Measurements from ENCODE around the gene WDR73. TPM values are rescaled to one million over a fixed set of nuclear protein-coding genes. Genes with fewer than 3 reads are reported as not detected.

Gene WDR73
- total and polyA plus RNA-seq, 2 of the 4 experiments (the other 2 are of a cell fraction), result 21.5 to 25.5 TPM

- H3K4me2 ChIP-seq (ENCODE audit: low read depth, low read length), result peak overlapping the region; percentile 87
- dilution Hi-C loops (cut with HindIII; ENCODE audit: low sequenced_read_pairs, unreplicated experiment), result no loop called here
- in situ Hi-C loops (cut with MboI; ENCODE audit: low sequenced_read_pairs), result no loop called here
- CTCF ChIA-PET, result interaction anchor here (1.3 kb wide), 1 partner anchor 225 kb away, joined by 6 read pairs; no protein-coding TSS in a partner anchor
- peak overlapping the region; percentile 85 for H2BK5ac ChIP-seq (ENCODE audit: low read depth, low read length, poor library complexity, severe bottlenecking)
- no peaks in the 10 kb centered on the region for H3K9me3 ChIP-seq (ENCODE audit: control insufficient read depth, insufficient read depth, low read length)
- H2BK20ac ChIP-seq (ENCODE audit: low read depth, low read length), result no peak overlapping the region; the same call in 1 of the 2 replicates
- peaks cover 11% of the 10 kb centered on the region for H3K4me1 ChIP-seq (ENCODE audit: control insufficient read depth, insufficient read depth, low read length)
- peak overlapping the region; percentile 95 for H3K9ac ChIP-seq (ENCODE audit: low read depth, low read length)
- peak overlapping the region; percentile 80 for H3K56ac ChIP-seq (ENCODE audit: extremely low read depth, insufficient read depth, low read length)
- H4K20me1 ChIP-seq (ENCODE audit: insufficient read depth, low read length), result no peaks in the 10 kb centered on the region
- H3K23ac ChIP-seq (ENCODE audit: low read depth, low read length), result peak overlapping the region; percentile 86
- H2AK5ac ChIP-seq (ENCODE audit: low read depth, low read length), result peak overlapping the region; percentile 91
- H3K79me1 ChIP-seq (ENCODE audit: low read depth in 1 of 2, low read length in 2 of 2), result peaks cover 20 to 58% of the 10 kb centered on the region in 2 experiments
- H3K4me3 ChIP-seq (ENCODE audit: insufficient read depth, low read depth, low read length), result peak overlapping the region; percentile 83
- H3K27me3 ChIP-seq (ENCODE audit: control insufficient read depth, insufficient read depth, low read length), result no peaks in the 10 kb centered on the region
- peak overlapping the region; percentile 78 for H4K5ac ChIP-seq (ENCODE audit: low read depth, low read length)
- H4K91ac ChIP-seq (ENCODE audit: insufficient read depth, low read depth, low read length), result peak overlapping the region; percentile 58
- no peak for TF ChIP-seq MXI1 (IDR thresholded peaks at IDR 0.05; ENCODE audit: borderline replicate concordance, low read depth, low read length)
- no peak for TF ChIP-seq RCOR1 (IDR thresholded peaks at IDR 0.05; ENCODE audit: insufficient replicate concordance, low read length)
- no peak for TF ChIP-seq MAFK (IDR thresholded peaks at IDR 0.05; ENCODE audit: low read depth, low read length)
- TF ChIP-seq SMC3 (IDR thresholded peaks at IDR 0.05; ENCODE audit: low read depth, low read length), result no peak
- TF ChIP-seq CHD1 (IDR thresholded peaks at IDR 0.05; ENCODE audit: low read depth, low read length), result no peak
- no peak for TF ChIP-seq NFE2L2 (IDR thresholded peaks at IDR 0.05; ENCODE audit: low read depth, low read length)
- no peak for TF ChIP-seq RAD21 (IDR thresholded peaks at IDR 0.05; ENCODE audit: low read length)
- no peak for TF ChIP-seq BHLHE40 (IDR thresholded peaks at IDR 0.05; ENCODE audit: low read depth, low read length)
- TF ChIP-seq FOS (IDR thresholded peaks at IDR 0.05; ENCODE audit: low read depth, low read length), result no peak
- TF ChIP-seq ELK1 (IDR thresholded peaks at IDR 0.05; ENCODE audit: borderline replicate concordance, low read depth, low read length), result no peak
- TF ChIP-seq CTCF (conservative IDR thresholded peaks at IDR 0.05; ENCODE audit: low read depth, low read length), result no peak
- TF ChIP-seq MAZ (IDR thresholded peaks at IDR 0.05; ENCODE audit: borderline replicate concordance, low read depth, low read length), result no peak
- no peak for TF ChIP-seq USF2 (IDR thresholded peaks at IDR 0.05; ENCODE audit: low read depth, low read length)
- H3K14ac ChIP-seq (replicated peaks; ENCODE audit: low read depth, low read length), result peak overlapping the region; percentile 96
- H3K4ac ChIP-seq (ENCODE audit: low read depth, low read length), result peak overlapping the region; percentile 92
- POLR2A ChIA-PET (ENCODE audit: unreplicated experiment), result interaction anchor here (0.5 kb wide), 1 partner anchor 21 kb away, joined by 3 read pairs; no protein-coding TSS in a partner anchor
- BruUV-seq (replicated peaks), result TSS peak; percentile 75
- ATAC-seq (ENCODE audit: low read depth), result peak; percentile 1
- peaks cover 16% of the 10 kb centered on the region for H3K36me3 ChIP-seq (ENCODE audit: control insufficient read depth, insufficient read depth, low read length)
- H2BK15ac ChIP-seq (ENCODE audit: low read depth, low read length), result no peak overlapping the region; the same call in 2 of the 3 replicates
- H3K18ac ChIP-seq (ENCODE audit: low read depth, low read length), result no peak overlapping the region; the same call in 1 of the 2 replicates
- H2BK120ac ChIP-seq (ENCODE audit: low read depth, low read length), result no peak overlapping the region
- peak overlapping the region; percentile 92 for H3K27ac ChIP-seq (ENCODE audit: insufficient read depth, low read length)
- peak overlapping the region; percentile 97 for H2AK9ac ChIP-seq (replicated peaks; ENCODE audit: low read depth, low read length, poor library complexity)
- WGBS, 2 experiments (ENCODE audit: extremely low coverage in 2 of 2, insufficient read length in 1 of 2), result 15% methylated on average over 4 of the region's 7 CpGs; no CpG with 5 or more reads in 1 of the 2 experiments
- no peak for DNase-seq
- H4K8ac ChIP-seq (ENCODE audit: low read depth in 2 of 2, low read length in 2 of 2), result peak overlapping the region; percentile 88 to 98
- peak overlapping the region; percentile 95 for H2AFZ ChIP-seq (replicated peaks; ENCODE audit: low read length, poor library complexity)
- H3K9me1 ChIP-seq (ENCODE audit: insufficient read depth, low read length), result peaks cover 13% of the 10 kb centered on the region
- intact Hi-C loops (cut with micrococcal nuclease), result loop anchor here (5.0 kb wide), 1 partner anchor 51 kb away; the partner anchor contains the start of gene ZSCAN2
Measured at GRCh38 chr15:84653584-84653909, 536 bp downstream of the WDR73 start.
